Liver (tissue), 9 donors: ENCODE data around the gene GLP2R. TPM values are rescaled to one million over a fixed set of nuclear protein-coding genes. Genes with fewer than 3 reads are reported as not detected.

Experiments
- DNase-seq: peaks from one replicate; pipeline ENCODE4 v3.0.0-alpha.2; 2017; ENCODE audit warnings: low spot score
- H3K27ac ChIP-seq, 2 donors: one replicate each; pipeline ENCODE4 v1.7.0; 2013; ENCODE audit warnings: inconsistent platforms in 2 of 2, low read length in 2 of 2, control low read depth in 1 of 2, low read depth in 1 of 2, mild to moderate bottlenecking in 1 of 2
- H3K27me3 ChIP-seq, 4 donors: one replicate each; pipeline versions ENCODE4 v1.6.1 to v1.7.0; 2013; ENCODE audit warnings: low read length in 3 of 4, inconsistent platforms in 1 of 4, mild to moderate bottlenecking in 1 of 4, moderate library complexity in 1 of 4; ENCODE audit not compliant: control insufficient read depth in 4 of 4, insufficient read depth in 4 of 4
- H3K36me3 ChIP-seq, 4 donors: one replicate each; pipeline versions ENCODE4 v1.6.1 to v1.7.0; 2013; ENCODE audit warnings: low read length in 3 of 4, mild to moderate bottlenecking in 3 of 4, low read depth in 1 of 4, moderate library complexity in 1 of 4; ENCODE audit not compliant: control insufficient read depth in 4 of 4, insufficient read depth in 3 of 4
- H3K4me1 ChIP-seq, 4 donors: one replicate each; pipeline versions ENCODE4 v1.6.1 to v1.7.0; 2013; ENCODE audit warnings: low read length in 3 of 4, mild to moderate bottlenecking in 3 of 4, moderate library complexity in 1 of 4; ENCODE audit not compliant: control insufficient read depth in 4 of 4, insufficient read depth in 4 of 4
- H3K4me3 ChIP-seq, 3 donors: one replicate each; pipeline versions ENCODE4 v1.6.1 to v1.7.0; 2013; ENCODE audit warnings: low read length in 3 of 3, control low read depth in 1 of 3, low read depth in 1 of 3, mild to moderate bottlenecking in 1 of 3
- H3K9ac ChIP-seq, 2 donors: one replicate each; pipeline ENCODE4 v1.7.0; 2013; ENCODE audit warnings: low read length in 2 of 2, mild to moderate bottlenecking in 2 of 2, moderate library complexity in 2 of 2, control low read depth in 1 of 2, low read depth in 1 of 2
- H3K9me3 ChIP-seq, 4 donors: one replicate each; pipeline versions ENCODE4 v1.6.1 to v1.7.0; 2013; ENCODE audit warnings: low read length in 3 of 4; ENCODE audit not compliant: control insufficient read depth in 4 of 4
- EGR1 ChIP-seq, 2 donors: IDR thresholded peaks; 2 replicates each; pipeline ENCODE4 v1.6.1; 2016 to 2018; ENCODE audit warnings: antibody characterized with exemption in 2 of 2, low read depth in 2 of 2
- FOXA1 ChIP-seq: IDR thresholded peaks from 2 replicates; pipeline ENCODE4 v1.6.1; 2016; ENCODE audit warnings: antibody characterized with exemption
- FOXA2 ChIP-seq: IDR thresholded peaks from 2 replicates; pipeline ENCODE4 v1.6.1; 2016; ENCODE audit warnings: antibody characterized with exemption
- GABPA ChIP-seq, 2 donors: IDR thresholded peaks in 1 of 2; conservative IDR thresholded peaks in 1 of 2; 2 replicates each; pipeline ENCODE4 v1.6.1; 2016; ENCODE audit warnings: antibody characterized with exemption in 2 of 2, mild to moderate bottlenecking in 1 of 2, moderate library complexity in 1 of 2
- HNF4G ChIP-seq: IDR thresholded peaks from 2 replicates; pipeline ENCODE4 v1.6.1; 2016; ENCODE audit warnings: antibody characterized with exemption
- NR2F2 ChIP-seq: IDR thresholded peaks from 2 replicates; pipeline ENCODE4 v1.6.1; 2016; ENCODE audit warnings: antibody characterized with exemption
- RAD21 ChIP-seq, 2 donors: IDR thresholded peaks; 2 replicates each; pipeline ENCODE4 v1.6.1; 2016; ENCODE audit warnings: antibody characterized with exemption in 2 of 2, mild to moderate bottlenecking in 2 of 2
- RXRA ChIP-seq, 2 donors: IDR thresholded peaks; 2 replicates each; pipeline ENCODE4 v1.6.1; 2017 to 2018; ENCODE audit warnings: antibody characterized with exemption in 2 of 2, mild to moderate bottlenecking in 1 of 2
- SP1 ChIP-seq: IDR thresholded peaks from 2 replicates; pipeline ENCODE4 v1.6.1; 2018; ENCODE audit warnings: antibody characterized with exemption, mild to moderate bottlenecking
- TAF1 ChIP-seq: conservative IDR thresholded peaks from 2 replicates; pipeline ENCODE4 v1.6.1; 2016; ENCODE audit warnings: antibody characterized with exemption, mild to moderate bottlenecking
- YY1 ChIP-seq: IDR thresholded peaks from 2 replicates; pipeline ENCODE4 v1.6.1; 2016; ENCODE audit warnings: antibody characterized with exemption, mild to moderate bottlenecking
- WGBS: extraction: QIAGEN DNeasy Blood & Tissue Kit; methylation state at CpG from one replicate; pipeline ENCODE4 v1.1.7; 2013; 5-methylcytosine and 5-hydroxymethylcytosine counted together
- polyA plus RNA-seq, 2 donors: library from polyadenylated mRNA; stranded (reverse) in 1 of 2; unstranded in 1 of 2; fragments of 200-250 nt in 1 of 2; fragments of >200 nt in 1 of 2; fragmentation: Nextera tagmentation in 1 of 2; extraction: Ambion mirVana in 1 of 2; gene quantifications; one replicate each; pipeline versions ENCODE4 v1.2.1 to v1.2.3, GENCODE V29; 2013 to 2015
- total RNA-seq, 2 donors: library from RNA; depleted of rRNA; stranded (reverse); fragments of >200 nt; gene quantifications; one replicate each; pipeline ENCODE4 v1.2.3, GENCODE V29; 2014
- TF ChIP-seq, protein P1 (sequence below): fragments of 150-350 bp; IDR thresholded peaks from 2 replicates; pipeline ENCODE4 v1.5.1; 2017; ENCODE audit warnings: improper control_type of control experiment, low read depth, low read length; ENCODE audit not compliant: missing input control
- TF ChIP-seq, protein P2 (sequence below): IDR thresholded peaks from 2 replicates; pipeline ENCODE4 v1.6.1; 2016; ENCODE audit warnings: antibody characterized with exemption, mild to moderate bottlenecking
- TF ChIP-seq, protein P3 (sequence below): IDR thresholded peaks from 2 replicates; pipeline ENCODE4 v1.6.1; 2016; ENCODE audit warnings: antibody characterized with exemption
- donor health status: healthy.
- donor health status: healthy.
- donor health status: healthy.
- donor health status: healthy.
- donor health status: healthy.

Gene GLP2R
- total and polyA plus RNA-seq, 4 donors: 0.39 to 1.4 (median 0.58) TPM

DNA sequence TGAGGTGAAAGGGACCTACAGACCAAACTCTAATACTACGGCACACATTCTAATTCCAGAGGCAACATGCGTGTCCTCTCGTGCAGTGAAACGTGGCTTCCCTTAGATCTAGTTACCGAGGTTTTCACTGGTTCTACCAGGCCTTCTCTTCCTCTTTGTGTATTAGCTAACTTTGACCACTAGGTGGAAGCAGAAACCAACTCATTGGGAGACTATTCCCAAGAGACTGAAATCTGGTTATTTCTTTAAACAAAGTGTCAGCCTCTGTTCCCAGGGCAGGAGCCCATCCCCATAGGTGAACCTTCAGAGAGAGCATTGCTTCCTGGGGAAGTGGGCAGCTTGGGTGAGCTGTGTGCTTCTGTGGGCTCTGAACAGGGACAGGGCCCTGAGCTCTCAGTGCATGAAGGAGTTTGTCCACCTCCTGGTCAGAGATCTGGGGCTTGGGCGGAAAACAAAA lies 99.0 kb downstream of the GLP2R start:
- H3K27me3 ChIP-seq: peaks cover 0 to 3% (median under 1%) of the 10 kb centered on the region in 4 donors
- TF ChIP-seq NR2F2 (no peak), RAD21 (IDR thresholded peaks at IDR 0.05) (peak; percentile 89 to 91)
- TF ChIP-seq, protein P1, sequence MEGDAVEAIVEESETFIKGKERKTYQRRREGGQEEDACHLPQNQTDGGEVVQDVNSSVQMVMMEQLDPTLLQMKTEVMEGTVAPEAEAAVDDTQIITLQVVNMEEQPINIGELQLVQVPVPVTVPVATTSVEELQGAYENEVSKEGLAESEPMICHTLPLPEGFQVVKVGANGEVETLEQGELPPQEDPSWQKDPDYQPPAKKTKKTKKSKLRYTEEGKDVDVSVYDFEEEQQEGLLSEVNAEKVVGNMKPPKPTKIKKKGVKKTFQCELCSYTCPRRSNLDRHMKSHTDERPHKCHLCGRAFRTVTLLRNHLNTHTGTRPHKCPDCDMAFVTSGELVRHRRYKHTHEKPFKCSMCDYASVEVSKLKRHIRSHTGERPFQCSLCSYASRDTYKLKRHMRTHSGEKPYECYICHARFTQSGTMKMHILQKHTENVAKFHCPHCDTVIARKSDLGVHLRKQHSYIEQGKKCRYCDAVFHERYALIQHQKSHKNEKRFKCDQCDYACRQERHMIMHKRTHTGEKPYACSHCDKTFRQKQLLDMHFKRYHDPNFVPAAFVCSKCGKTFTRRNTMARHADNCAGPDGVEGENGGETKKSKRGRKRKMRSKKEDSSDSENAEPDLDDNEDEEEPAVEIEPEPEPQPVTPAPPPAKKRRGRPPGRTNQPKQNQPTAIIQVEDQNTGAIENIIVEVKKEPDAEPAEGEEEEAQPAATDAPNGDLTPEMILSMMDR: peak; percentile 80
- no peaks in the 10 kb centered on the region for H3K36me3 ChIP-seq
- H3K9me3 ChIP-seq: no peaks in the 10 kb centered on the region
- no peak overlapping the region for H3K4me3 ChIP-seq
- no peak overlapping the region for H3K27ac ChIP-seq
- DNase-seq: no peak
- WGBS: 20% methylated on average over 6 of the region's 6 CpGs
- H3K4me1 ChIP-seq: no peaks in the 10 kb centered on the region
- H3K9ac ChIP-seq: no peak overlapping the region

DNA sequence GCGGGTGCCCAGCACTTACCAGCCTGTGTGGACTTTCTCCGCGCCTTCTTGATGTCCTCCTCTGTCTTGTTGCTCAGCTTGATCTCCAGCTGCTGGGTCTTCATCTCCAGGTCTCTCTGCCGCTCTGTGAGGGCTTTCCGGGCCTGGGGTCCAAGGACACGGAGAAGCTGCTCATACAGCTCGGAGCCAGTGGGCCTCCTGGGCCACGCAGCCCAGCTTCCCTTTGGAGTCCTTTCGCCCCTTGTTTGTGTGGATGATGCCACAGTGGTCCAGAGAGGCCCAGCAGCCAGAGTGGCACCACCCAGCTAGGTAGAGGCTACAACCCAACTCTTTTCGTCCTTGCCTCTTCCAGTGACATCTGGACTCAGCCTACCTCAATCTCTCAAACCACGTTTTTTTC lies 99.7 kb downstream of the GLP2R start:
- H3K27me3 ChIP-seq: peaks cover 0 to 3% (median 1%) of the 10 kb centered on the region in 4 donors
- H3K9ac ChIP-seq: no peak overlapping the region
- TF ChIP-seq GABPA (IDR thresholded peaks at IDR 0.05 in 1 of 2, conservative IDR thresholded peaks at IDR 0.05 in 1 of 2): no peak
- TF ChIP-seq TAF1: no peak
- TF ChIP-seq SP1: no peak
- H3K4me1 ChIP-seq: no peaks in the 10 kb centered on the region
- H3K36me3 ChIP-seq: no peaks in the 10 kb centered on the region
- H3K4me3 ChIP-seq: no peak overlapping the region
- no peak for DNase-seq
- 89% methylated on average over 11 of the region's 11 CpGs for WGBS
- H3K27ac ChIP-seq: no peak overlapping the region
- H3K9me3 ChIP-seq: no peaks in the 10 kb centered on the region

DNA sequence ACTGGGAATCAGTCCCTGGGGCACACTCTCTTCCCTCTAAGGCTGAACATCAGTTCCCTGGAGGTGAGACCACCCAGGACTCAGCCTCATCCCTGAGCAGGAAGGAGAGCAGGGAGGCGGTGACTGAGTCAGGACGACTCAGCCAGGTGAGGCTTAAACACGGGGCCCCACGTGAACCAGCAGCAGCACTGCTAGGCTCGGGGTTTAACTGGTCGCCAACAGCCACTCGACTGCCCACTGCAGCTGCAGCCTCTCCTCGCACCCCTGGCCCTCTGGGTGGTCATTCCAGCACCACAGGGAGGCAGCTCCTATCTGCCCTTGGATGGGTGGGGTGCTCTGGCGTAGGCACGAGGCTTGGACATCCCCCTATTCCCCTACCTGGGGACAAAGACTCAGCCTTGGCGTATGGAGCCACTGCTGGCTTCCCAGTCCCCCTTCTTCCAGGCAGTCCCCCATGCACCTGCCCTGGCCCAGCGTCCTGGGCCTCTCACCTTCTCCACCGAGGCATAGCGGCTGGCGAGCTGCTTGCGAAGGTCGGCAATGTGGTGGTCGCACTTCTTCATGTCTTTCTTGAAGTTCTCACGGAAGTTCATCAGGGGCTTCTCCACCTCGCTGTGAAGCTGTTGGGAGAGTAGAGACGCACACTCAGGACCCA lies 100.6 kb downstream of the GLP2R start:
- Histone ChIP-seq H3K36me3 (no peaks in the 10 kb centered on the region), H3K4me1 (no peaks in the 10 kb centered on the region), H3K9me3 (no peaks in the 10 kb centered on the region), H3K27me3 (peaks cover 0 to 3% (median 1%) of the 10 kb centered on the region in 4 donors), H3K4me3 (no peak overlapping the region), H3K27ac (no peak overlapping the region), H3K9ac (no peak overlapping the region)
- no peak for DNase-seq
- TF ChIP-seq RAD21 (IDR thresholded peaks at IDR 0.05) (no peak), YY1 (no peak), RXRA (IDR thresholded peaks at IDR 0.05) (no peak), FOXA1 (no peak), EGR1 (IDR thresholded peaks at IDR 0.05; ENCODE audit: low read depth in 2 of 2) (no peak), HNF4G (no peak), NR2F2 (no peak), TAF1 (no peak), FOXA2 (no peak), GABPA (IDR thresholded peaks at IDR 0.05 in 1 of 2, conservative IDR thresholded peaks at IDR 0.05 in 1 of 2) (no peak), SP1 (no peak)
- TF ChIP-seq, protein P1: no peak
- TF ChIP-seq, protein P2, sequence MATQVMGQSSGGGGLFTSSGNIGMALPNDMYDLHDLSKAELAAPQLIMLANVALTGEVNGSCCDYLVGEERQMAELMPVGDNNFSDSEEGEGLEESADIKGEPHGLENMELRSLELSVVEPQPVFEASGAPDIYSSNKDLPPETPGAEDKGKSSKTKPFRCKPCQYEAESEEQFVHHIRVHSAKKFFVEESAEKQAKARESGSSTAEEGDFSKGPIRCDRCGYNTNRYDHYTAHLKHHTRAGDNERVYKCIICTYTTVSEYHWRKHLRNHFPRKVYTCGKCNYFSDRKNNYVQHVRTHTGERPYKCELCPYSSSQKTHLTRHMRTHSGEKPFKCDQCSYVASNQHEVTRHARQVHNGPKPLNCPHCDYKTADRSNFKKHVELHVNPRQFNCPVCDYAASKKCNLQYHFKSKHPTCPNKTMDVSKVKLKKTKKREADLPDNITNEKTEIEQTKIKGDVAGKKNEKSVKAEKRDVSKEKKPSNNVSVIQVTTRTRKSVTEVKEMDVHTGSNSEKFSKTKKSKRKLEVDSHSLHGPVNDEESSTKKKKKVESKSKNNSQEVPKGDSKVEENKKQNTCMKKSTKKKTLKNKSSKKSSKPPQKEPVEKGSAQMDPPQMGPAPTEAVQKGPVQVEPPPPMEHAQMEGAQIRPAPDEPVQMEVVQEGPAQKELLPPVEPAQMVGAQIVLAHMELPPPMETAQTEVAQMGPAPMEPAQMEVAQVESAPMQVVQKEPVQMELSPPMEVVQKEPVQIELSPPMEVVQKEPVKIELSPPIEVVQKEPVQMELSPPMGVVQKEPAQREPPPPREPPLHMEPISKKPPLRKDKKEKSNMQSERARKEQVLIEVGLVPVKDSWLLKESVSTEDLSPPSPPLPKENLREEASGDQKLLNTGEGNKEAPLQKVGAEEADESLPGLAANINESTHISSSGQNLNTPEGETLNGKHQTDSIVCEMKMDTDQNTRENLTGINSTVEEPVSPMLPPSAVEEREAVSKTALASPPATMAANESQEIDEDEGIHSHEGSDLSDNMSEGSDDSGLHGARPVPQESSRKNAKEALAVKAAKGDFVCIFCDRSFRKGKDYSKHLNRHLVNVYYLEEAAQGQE: no peak
- TF ChIP-seq, protein P3, sequence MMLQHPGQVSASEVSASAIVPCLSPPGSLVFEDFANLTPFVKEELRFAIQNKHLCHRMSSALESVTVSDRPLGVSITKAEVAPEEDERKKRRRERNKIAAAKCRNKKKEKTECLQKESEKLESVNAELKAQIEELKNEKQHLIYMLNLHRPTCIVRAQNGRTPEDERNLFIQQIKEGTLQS: no peak
- 79% methylated on average over 21 of the region's 21 CpGs for WGBS
